HepG2 (cell line): ENCODE results near the gene DCDC1. TPM values are rescaled to one million over a fixed set of nuclear protein-coding genes. Genes with fewer than 3 reads are reported as not detected.
A peak's percentile ranks its signal among the peaks of the same experiment; 100 is the strongest.

Experiments
- ATAC-seq: fragments of 200-7000 bp; cut with Tn5 transposase; 3 replicates; pipeline ENCODE4 v1.9.1; 2020; ENCODE audit warnings: mild to moderate bottlenecking, moderate library complexity
- BruUV-seq: library from RNA; stranded (reverse); fragments of 400-500 nt; replicated peaks from 2 replicates; lab custom pipeline; 2021; lab: Mats Ljungman, UMichigan
- CTCF ChIA-PET: fragments of 300-600 bp; formaldehyde crosslinking; extraction: SDS; loops from one replicate; lab custom pipeline; 2021; ENCODE audit warnings: low total read pairs, inconsistent platforms, low intra/inter-chr PET ratio; lab: Yijun Ruan, JAX
- POLR2A ChIA-PET: fragments of 350-600 bp; sonication (Branson Sonifier 250); formaldehyde crosslinking; loops from one replicate; lab custom pipeline; 2020; ENCODE audit warnings: antibody characterized with exemption, inconsistent platforms; lab: Yijun Ruan, JAX
- DNase-seq: peaks from one replicate; pipeline ENCODE4 v3.0.0-alpha.2; 2015; ENCODE audit warnings: low spot score
- FAIRE-seq: peaks from 3 replicates; lab custom pipeline; 2011; peaks lifted over from hg19 to GRCh38; lab: Jason Lieb, UNC
- H2AFZ ChIP-seq: one replicate; pipeline ENCODE4 v1.6.1; 2011; ENCODE audit warnings: low read length, inconsistent platforms
- H3K27ac ChIP-seq: fragments of 300-600 bp; 3 replicates; pipeline ENCODE4 v1.8.0; 2011; ENCODE audit warnings: mixed run types, mild to moderate bottlenecking, mixed read lengths, low read length, inconsistent platforms; ENCODE audit not compliant: insufficient read depth; ENCODE audit errors: extremely low read length
- H3K27me3 ChIP-seq, 2 experiments: fragments of 200-600 bp in 1 of 2; 2 replicates in 1 of 2; 3 replicates in 1 of 2; pipeline versions ENCODE4 v1.6.0 to v1.8.0; 2011; ENCODE audit warnings: low read length in 2 of 2, mild to moderate bottlenecking in 2 of 2, moderate library complexity in 2 of 2, inconsistent platforms in 1 of 2; ENCODE audit not compliant: insufficient read depth in 2 of 2, control insufficient read depth in 1 of 2
- H3K36me3 ChIP-seq, 2 experiments: fragments of 200-600 bp in 1 of 2; replicated peaks in 1 of 2; 2 replicates in 1 of 2; 3 replicates in 1 of 2; pipeline versions ENCODE4 v1.5.1 to v1.8.0; 2011; ENCODE audit warnings: low read length in 2 of 2, inconsistent platforms in 1 of 2; ENCODE audit not compliant: insufficient read depth in 2 of 2, control insufficient read depth in 1 of 2
- H3K4me1 ChIP-seq: 2 replicates; pipeline ENCODE4 v1.5.1; 2012; ENCODE audit warnings: low read length, inconsistent platforms; ENCODE audit not compliant: insufficient read depth
- H3K4me2 ChIP-seq: 2 replicates; pipeline ENCODE4 v1.6.0; 2011; ENCODE audit warnings: low read depth, low read length, inconsistent platforms
- H3K4me3 ChIP-seq, 3 experiments: fragments of 200-600 bp in 1 of 3; sonication (generic), shearing (Covaris generic) in 1 of 3; replicated peaks in 1 of 3; 2 replicates each; pipeline ENCODE4 v1.5.1; 2011 to 2016; ENCODE audit warnings: low read length in 3 of 3, inconsistent platforms in 2 of 3, low read depth in 2 of 3, mild to moderate bottlenecking in 2 of 3, control low read depth in 1 of 3, mixed read lengths in 1 of 3; ENCODE audit not compliant: insufficient read depth in 1 of 3
- H3K79me2 ChIP-seq: one replicate; pipeline ENCODE4 v1.6.1; 2011; ENCODE audit warnings: low read length, inconsistent platforms; ENCODE audit not compliant: insufficient read depth
- H3K9ac ChIP-seq: 2 replicates; pipeline ENCODE4 v1.6.0; 2011; ENCODE audit warnings: mild to moderate bottlenecking, low read depth, low read length, inconsistent platforms; ENCODE audit not compliant: insufficient read depth
- H3K9me3 ChIP-seq: 2 replicates; pipeline ENCODE4 v1.5.1; 2012; ENCODE audit warnings: mild to moderate bottlenecking, low read length
- H4K20me1 ChIP-seq: 2 replicates; pipeline ENCODE4 v1.6.0; 2011; ENCODE audit warnings: inconsistent platforms, mild to moderate bottlenecking, low read length, moderate library complexity; ENCODE audit not compliant: insufficient read depth
- BRF2 ChIP-seq: sonication (generic); formaldehyde crosslinking; IDR thresholded peaks from 2 replicates; pipeline ENCODE4 v1.8.1; 2022; ENCODE audit warnings: mild to moderate bottlenecking, missing genetic modification reagents
- MAFK ChIP-seq, 2 experiments: IDR thresholded peaks in 1 of 2; conservative IDR thresholded peaks in 1 of 2; 2 replicates each; pipeline ENCODE4 v1.6.1; 2011; ENCODE audit warnings: improper control_type of control experiment in 2 of 2, low read length in 2 of 2
- SMARCE1 ChIP-seq: fragments of 450-650 bp; IDR thresholded peaks from 2 replicates; pipeline ENCODE4 v1.6.1; 2017; ENCODE audit warnings: borderline replicate concordance
- TOE1 ChIP-seq: sonication (generic); formaldehyde crosslinking; IDR thresholded peaks from 2 replicates; pipeline ENCODE4 v1.4.0; 2020; ENCODE audit warnings: mild to moderate bottlenecking, missing genetic modification reagents
- ZNF362 ChIP-seq: sonication (generic); formaldehyde crosslinking; IDR thresholded peaks from 2 replicates; pipeline ENCODE4 v1.4.0; 2020; ENCODE audit warnings: missing genetic modification reagents, mild to moderate bottlenecking, borderline replicate concordance
- ZXDC ChIP-seq: sonication (generic); formaldehyde crosslinking; IDR thresholded peaks from 2 replicates; pipeline ENCODE4 v1.5.0; 2020; ENCODE audit warnings: mild to moderate bottlenecking, missing genetic modification reagents
- WGBS: methylation state at CpG from one replicate; pipeline ENCODE4 v1.1.6; 2017; ENCODE audit warnings: low lambda C conversion rate; 5-methylcytosine and 5-hydroxymethylcytosine counted together
- in situ Hi-C: cut with HindIII; loops from 2 replicates; pipeline ENCODE4 v1.10.0; 2017; ENCODE audit warnings: low pct_unique_long_range_greater_than_20kb; ENCODE audit not compliant: extremely low pct_ligation_motif_present
- intact Hi-C: fragments of 100-400 bp; cut with micrococcal nuclease; formaldehyde crosslinking; loops from one replicate; pipeline ENCODE4 v1.10.0; 2022; ENCODE audit not compliant: unreplicated experiment
- polyA plus RNA-seq, 8 experiments: library from polyadenylated mRNA; depleted of rRNA in 3 of 8; stranded (reverse) in 7 of 8; unstranded in 1 of 8; fragments of >200 nt; fragmentation: Illumina TruSeq in 4 of 8; extraction: Trizol in 4 of 8; gene quantifications; 2 replicates each; pipeline versions ENCODE4 v1.2.1 to v1.2.3, GENCODE V29; 2011 to 2016; ENCODE audit warnings: low read depth in 4 of 8, missing spikeins in 1 of 8, mixed read lengths in 1 of 8; ENCODE audit not compliant: insufficient read depth in 1 of 8
- total RNA-seq, 5 experiments: library from RNA; depleted of rRNA; stranded (reverse); fragments of >200 nt; fragmentation: Illumina TruSeq; extraction: Trizol; gene quantifications; 2 replicates each; pipeline ENCODE4 v1.2.3, GENCODE V29; 2016; ENCODE audit warnings: low read depth in 1 of 5
- TF ChIP-seq, protein P1 (sequence below): sonication (generic); formaldehyde crosslinking; IDR thresholded peaks from 2 replicates; pipeline ENCODE4 v1.4.0; 2020; ENCODE audit warnings: mild to moderate bottlenecking, missing genetic modification reagents
- TF ChIP-seq, protein P2 (sequence below): sonication (generic); formaldehyde crosslinking; IDR thresholded peaks from 2 replicates; pipeline ENCODE4 v1.4.0; 2020; ENCODE audit warnings: missing genetic modification reagents

DCDC1 gene
- total and polyA plus RNA-seq, 2 of the 13 experiments (the other 11 are each of a cell fraction or from before 2014, with no cell fraction given) = 0.12 to 0.27 TPM

- H3K36me3 ChIP-seq = no peaks in the 10 kb centered on the region
- no peak overlapping the region for H2AFZ ChIP-seq
- CTCF ChIA-PET = no interaction called here
- no peaks in the 10 kb centered on the region for H3K79me2 ChIP-seq
- FAIRE-seq = no peak
- H4K20me1 ChIP-seq = no peaks in the 10 kb centered on the region
- in situ Hi-C loops = no loop called here
- H3K4me2 ChIP-seq = no peak overlapping the region
- no peak overlapping the region for H3K27ac ChIP-seq
- H3K27me3 ChIP-seq = no peaks in the 10 kb centered on the region
- intact Hi-C loops = no loop called here
- H3K4me3 ChIP-seq = no peak overlapping the region
- DNase-seq = peak; percentile 7
- TF ChIP-seq, protein P1, sequence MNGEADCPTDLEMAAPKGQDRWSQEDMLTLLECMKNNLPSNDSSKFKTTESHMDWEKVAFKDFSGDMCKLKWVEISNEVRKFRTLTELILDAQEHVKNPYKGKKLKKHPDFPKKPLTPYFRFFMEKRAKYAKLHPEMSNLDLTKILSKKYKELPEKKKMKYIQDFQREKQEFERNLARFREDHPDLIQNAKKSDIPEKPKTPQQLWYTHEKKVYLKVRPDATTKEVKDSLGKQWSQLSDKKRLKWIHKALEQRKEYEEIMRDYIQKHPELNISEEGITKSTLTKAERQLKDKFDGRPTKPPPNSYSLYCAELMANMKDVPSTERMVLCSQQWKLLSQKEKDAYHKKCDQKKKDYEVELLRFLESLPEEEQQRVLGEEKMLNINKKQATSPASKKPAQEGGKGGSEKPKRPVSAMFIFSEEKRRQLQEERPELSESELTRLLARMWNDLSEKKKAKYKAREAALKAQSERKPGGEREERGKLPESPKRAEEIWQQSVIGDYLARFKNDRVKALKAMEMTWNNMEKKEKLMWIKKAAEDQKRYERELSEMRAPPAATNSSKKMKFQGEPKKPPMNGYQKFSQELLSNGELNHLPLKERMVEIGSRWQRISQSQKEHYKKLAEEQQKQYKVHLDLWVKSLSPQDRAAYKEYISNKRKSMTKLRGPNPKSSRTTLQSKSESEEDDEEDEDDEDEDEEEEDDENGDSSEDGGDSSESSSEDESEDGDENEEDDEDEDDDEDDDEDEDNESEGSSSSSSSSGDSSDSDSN (CRISPR knock-in tag) = no peak
- TF ChIP-seq MAFK (conservative IDR thresholded peaks at IDR 0.05 in 1 of 2, IDR thresholded peaks at IDR 0.05 in 1 of 2; ENCODE audit: low read length in 2 of 2) (peak in 1 of 2 experiments; percentile 1; a peak in 1 of 4 replicates), TOE1 (CRISPR knock-in tag) (no peak), BRF2 (CRISPR knock-in tag) (no peak), ZXDC (CRISPR knock-in tag) (no peak), SMARCE1 (no peak), ZNF362 (CRISPR knock-in tag) (no peak)
- TF ChIP-seq, protein P2, sequence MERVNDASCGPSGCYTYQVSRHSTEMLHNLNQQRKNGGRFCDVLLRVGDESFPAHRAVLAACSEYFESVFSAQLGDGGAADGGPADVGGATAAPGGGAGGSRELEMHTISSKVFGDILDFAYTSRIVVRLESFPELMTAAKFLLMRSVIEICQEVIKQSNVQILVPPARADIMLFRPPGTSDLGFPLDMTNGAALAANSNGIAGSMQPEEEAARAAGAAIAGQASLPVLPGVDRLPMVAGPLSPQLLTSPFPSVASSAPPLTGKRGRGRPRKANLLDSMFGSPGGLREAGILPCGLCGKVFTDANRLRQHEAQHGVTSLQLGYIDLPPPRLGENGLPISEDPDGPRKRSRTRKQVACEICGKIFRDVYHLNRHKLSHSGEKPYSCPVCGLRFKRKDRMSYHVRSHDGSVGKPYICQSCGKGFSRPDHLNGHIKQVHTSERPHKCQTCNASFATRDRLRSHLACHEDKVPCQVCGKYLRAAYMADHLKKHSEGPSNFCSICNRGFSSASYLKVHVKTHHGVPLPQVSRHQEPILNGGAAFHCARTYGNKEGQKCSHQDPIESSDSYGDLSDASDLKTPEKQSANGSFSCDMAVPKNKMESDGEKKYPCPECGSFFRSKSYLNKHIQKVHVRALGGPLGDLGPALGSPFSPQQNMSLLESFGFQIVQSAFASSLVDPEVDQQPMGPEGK (CRISPR knock-in tag) = no peak
- H3K4me1 ChIP-seq = peaks cover 5% of the 10 kb centered on the region; the same call in 1 of the 2 replicates
- no TSS peak for BruUV-seq
- ATAC-seq = peak; percentile 62
- H3K9me3 ChIP-seq = no peaks in the 10 kb centered on the region
- H3K9ac ChIP-seq = no peak overlapping the region
- 46% methylated on average over 5 of the region's 5 CpGs for WGBS
- POLR2A ChIA-PET = no interaction called here
Observed at GRCh38 chr11:31160504-31161422, 208.8 kb downstream of the DCDC1 start.
